Right atrium auricular region (tissue), 2 donors: Measurements from ENCODE around the gene ALDH1L1. TPM values are rescaled to one million over a fixed set of nuclear protein-coding genes. Genes with fewer than 3 reads are reported as not detected.

Experiments used
- DNase-seq: peaks from one replicate; pipeline ENCODE4 v3.0.0-alpha.2; 2019; ENCODE audit warnings: low spot score
- H3K27ac ChIP-seq, 2 donors: fragments of 200-600 bp; sonication (generic); 1 replicate in 1 of 2; 2 replicates in 1 of 2; pipeline ENCODE4 v1.5.1; 2016 to 2019
- H3K27me3 ChIP-seq, 2 donors: fragments of 200-600 bp; sonication (generic); one replicate each; pipeline versions ENCODE4 v1.5.1 to v1.6.0; 2017 to 2019
- H3K36me3 ChIP-seq: fragments of 200-600 bp; sonication (generic); one replicate; pipeline ENCODE4 v1.5.1; 2016
- H3K4me1 ChIP-seq, 2 donors: fragments of 200-600 bp; sonication (generic); one replicate each; pipeline versions ENCODE4 v1.5.1 to v1.6.0; 2017 to 2019
- H3K4me3 ChIP-seq, 2 donors: fragments of 200-600 bp; sonication (generic); 1 replicate in 1 of 2; 2 replicates in 1 of 2; pipeline ENCODE4 v1.5.1; 2017 to 2019; ENCODE audit warnings: mild to moderate bottlenecking in 1 of 2, moderate library complexity in 1 of 2
- H3K9me3 ChIP-seq, 2 donors: fragments of 200-600 bp; sonication (generic); one replicate each; pipeline ENCODE4 v1.5.1; 2019
- total RNA-seq, 2 donors: library from RNA; depleted of rRNA; stranded (reverse); fragments of >200 nt; gene quantifications; one replicate each; pipeline ENCODE4 v1.1.0, GENCODE V29; 2016
- TF ChIP-seq, protein P1 (sequence below), 2 donors: fragments of 200-600 bp; sonication (generic); IDR thresholded peaks; one replicate each; pipeline ENCODE4 v1.5.1; 2019; ENCODE audit warnings: antibody characterized with exemption in 2 of 2

Gene ALDH1L1
- total RNA-seq, 2 donors from 2014 or later = 13.7 to 24.0 TPM

DNA sequence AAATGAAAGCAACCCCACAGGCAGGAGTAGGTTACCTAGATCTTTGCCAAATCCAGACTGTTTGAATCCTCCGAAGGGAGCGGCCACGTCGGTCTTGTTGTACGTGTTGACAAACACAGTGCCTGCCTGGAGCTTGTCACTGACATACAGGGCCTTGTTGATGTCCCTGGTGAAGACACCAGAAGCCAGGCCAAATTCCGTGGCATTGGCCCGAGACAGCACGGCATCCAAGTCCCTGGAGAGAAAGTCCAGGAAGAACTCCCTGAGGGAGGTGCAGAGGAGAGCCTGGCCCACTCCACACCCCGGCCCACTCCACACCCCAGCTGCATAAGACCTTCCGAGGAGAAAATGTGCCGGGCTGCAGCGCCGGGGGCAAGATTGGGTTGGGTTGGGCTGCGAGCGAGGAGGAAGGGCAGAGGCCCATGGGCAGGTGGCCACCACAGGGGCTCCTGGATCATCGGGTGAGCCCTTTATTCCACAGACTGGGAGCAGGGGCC, 74.6 kb downstream of the ALDH1L1 start:
- Histone ChIP-seq H3K27me3 (no peaks in the 10 kb centered on the region), H3K36me3 (no peaks in the 10 kb centered on the region), H3K9me3 (no peaks in the 10 kb centered on the region), H3K4me3 (no peak overlapping the region), H3K27ac (no peak overlapping the region), H3K4me1 (peaks cover 0 to 28% of the 10 kb centered on the region in 2 donors)
- DNase-seq = peak; percentile 52
- TF ChIP-seq, protein P1, sequence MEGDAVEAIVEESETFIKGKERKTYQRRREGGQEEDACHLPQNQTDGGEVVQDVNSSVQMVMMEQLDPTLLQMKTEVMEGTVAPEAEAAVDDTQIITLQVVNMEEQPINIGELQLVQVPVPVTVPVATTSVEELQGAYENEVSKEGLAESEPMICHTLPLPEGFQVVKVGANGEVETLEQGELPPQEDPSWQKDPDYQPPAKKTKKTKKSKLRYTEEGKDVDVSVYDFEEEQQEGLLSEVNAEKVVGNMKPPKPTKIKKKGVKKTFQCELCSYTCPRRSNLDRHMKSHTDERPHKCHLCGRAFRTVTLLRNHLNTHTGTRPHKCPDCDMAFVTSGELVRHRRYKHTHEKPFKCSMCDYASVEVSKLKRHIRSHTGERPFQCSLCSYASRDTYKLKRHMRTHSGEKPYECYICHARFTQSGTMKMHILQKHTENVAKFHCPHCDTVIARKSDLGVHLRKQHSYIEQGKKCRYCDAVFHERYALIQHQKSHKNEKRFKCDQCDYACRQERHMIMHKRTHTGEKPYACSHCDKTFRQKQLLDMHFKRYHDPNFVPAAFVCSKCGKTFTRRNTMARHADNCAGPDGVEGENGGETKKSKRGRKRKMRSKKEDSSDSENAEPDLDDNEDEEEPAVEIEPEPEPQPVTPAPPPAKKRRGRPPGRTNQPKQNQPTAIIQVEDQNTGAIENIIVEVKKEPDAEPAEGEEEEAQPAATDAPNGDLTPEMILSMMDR (IDR thresholded peaks at IDR 0.05) = no peak

DNA sequence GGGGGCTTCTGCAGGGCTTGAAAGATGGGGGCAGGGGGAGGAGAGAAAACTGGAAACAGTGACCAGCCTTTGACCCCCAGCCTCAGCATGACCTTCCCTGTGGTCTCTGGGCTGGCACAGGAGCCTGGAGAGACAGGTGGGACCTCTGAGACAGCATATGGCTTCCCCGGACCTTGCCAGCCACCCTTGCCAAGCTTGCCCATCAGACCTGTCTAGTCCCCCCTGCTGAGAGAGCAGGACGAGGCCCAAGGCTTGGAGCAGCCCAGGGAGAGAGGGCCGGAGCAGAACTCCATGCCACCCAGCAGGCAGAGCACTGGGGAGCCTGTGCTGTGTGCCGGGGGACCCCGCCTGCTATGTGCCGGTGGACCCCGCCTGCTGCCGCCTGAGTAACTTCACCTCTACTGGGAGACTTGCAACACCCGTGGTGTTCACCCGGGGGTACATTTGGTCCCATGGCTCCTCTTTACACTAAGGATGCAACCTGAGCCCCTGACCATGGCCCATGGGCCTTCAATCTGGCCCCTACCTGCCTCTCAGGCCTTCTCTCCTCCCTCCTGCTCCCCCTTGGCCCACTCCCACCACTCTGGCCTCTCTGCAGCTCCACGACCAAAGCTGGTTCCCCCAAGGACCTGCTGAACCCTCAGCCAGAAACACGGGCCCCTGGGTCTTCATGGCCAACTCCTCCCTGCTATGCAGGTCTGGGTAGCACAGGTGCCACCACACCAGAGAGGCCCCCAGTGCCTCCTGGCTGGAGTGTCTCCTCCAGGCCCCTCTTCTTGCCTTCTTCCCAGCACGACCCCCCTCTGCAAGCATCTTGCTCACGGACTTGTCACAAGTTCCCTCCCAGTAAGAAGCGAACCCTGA, 75.4 kb downstream of the ALDH1L1 start:
- H3K27me3 ChIP-seq = no peaks in the 10 kb centered on the region
- DNase-seq = peak; percentile 38
- peaks cover 0 to 29% of the 10 kb centered on the region in 2 donors for H3K4me1 ChIP-seq
- H3K27ac ChIP-seq = no peak overlapping the region
- H3K9me3 ChIP-seq = no peaks in the 10 kb centered on the region
- no peaks in the 10 kb centered on the region for H3K36me3 ChIP-seq
- TF ChIP-seq, protein P1 (IDR thresholded peaks at IDR 0.05) = no peak
- H3K4me3 ChIP-seq = no peak overlapping the region

DNA sequence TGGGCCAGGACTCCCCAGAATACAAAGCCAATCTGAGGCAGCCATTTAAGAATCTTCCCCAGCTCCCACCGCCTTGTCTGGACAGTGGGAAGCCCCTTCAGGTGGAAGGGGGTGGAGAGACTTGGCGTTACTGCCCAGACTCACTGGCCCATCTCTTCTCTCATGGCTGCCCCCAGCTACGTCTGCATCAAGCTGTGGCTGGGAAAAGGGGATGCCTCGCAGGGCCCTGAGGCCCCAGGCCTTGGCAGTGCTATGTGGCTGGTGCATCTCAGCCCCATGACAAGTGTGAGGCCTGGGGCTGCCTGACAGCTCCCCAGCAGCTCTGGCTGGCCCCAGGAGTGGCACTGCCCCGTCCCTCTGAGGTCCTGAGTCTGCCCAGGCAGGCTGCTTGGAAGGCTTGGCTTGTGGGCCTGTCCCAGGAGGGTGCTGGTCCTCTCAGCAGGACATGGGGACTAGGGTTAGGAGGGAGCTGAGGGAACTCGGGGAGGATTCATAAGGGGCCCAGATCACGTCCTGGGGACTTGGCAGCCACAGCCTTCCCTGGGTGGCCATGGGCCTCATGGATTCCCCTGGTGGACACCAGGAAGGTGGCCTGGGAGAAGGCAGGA, 76.3 kb downstream of the ALDH1L1 start:
- Histone ChIP-seq H3K4me1 (peaks cover 0 to 29% of the 10 kb centered on the region in 2 donors), H3K36me3 (no peaks in the 10 kb centered on the region), H3K27ac (no peak overlapping the region), H3K4me3 (no peak overlapping the region), H3K9me3 (no peaks in the 10 kb centered on the region), H3K27me3 (no peaks in the 10 kb centered on the region)
- TF ChIP-seq, protein P1 (IDR thresholded peaks at IDR 0.05) = no peak
- peak; percentile 55 for DNase-seq

DNA sequence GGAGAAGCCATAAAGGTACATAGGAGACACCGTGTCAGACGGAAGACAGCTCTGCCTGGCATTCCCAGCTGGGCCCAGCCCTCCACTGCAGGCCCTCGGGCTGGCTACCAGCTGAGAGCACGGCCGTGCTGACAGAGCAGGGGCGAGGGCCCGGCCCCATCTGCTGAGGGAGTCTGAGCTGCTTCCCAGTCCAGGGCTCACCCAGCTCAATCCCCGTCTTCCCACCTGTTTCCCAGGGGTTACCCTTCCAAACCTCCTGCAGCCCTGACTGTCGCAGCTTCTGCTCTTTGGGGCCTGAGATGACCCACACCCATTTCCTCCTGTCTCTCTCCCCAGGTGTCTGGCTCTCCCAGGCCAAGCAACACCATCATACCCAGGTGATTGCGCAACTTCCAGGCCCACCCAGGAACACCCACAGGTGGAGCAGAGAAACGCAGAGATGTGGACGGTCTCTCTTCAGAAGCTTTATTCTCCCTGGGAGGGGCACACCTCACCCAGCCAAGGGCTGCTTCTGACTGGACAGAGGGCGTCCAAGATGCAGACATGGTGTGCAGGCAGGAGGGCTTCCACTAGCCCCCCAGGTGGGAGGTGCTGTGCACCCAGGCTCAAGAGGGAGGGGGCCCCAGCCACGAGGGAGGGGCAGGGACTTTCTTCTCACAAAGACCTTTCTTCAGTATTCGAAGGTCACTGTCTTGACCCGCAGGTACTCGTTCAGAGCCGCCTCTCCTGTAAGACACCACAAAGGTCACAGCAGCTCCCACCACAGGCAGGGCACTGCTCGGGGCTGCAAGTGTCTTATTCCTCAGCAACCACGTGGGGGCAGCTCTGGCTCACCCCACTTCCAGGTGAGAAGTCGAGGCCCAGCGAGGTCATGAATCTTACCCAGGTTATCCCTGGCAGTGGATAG, 77.0 kb downstream of the ALDH1L1 start:
- Histone ChIP-seq H3K27me3 (no peaks in the 10 kb centered on the region), H3K27ac (peak overlapping the region; percentile 46), H3K4me1 (peaks cover 0 to 29% of the 10 kb centered on the region in 2 donors), H3K36me3 (no peaks in the 10 kb centered on the region), H3K9me3 (no peaks in the 10 kb centered on the region), H3K4me3 (no peak overlapping the region)
- TF ChIP-seq, protein P1 (IDR thresholded peaks at IDR 0.05) = no peak
- peak; percentile 55 for DNase-seq

DNA sequence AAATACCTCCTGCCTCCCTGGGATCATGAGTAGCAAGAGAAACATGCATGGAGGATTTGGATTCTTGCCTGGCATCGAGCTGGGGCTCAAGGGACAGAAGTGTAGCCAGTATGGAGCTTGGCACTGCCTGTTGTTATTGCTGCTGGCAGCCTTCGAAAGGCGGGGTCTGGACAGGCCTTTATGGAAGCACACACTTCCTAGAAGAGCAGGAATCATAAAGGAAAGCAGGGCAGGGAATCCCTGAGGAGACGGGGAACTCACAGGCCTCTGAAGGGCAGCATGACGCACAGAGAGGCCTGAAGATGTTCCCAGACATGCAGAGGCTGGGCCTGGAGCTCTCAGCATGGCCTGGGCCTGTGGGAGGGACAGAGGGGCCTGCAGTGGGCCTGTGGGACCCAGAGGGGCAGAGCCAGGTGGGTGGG, 77.8 kb downstream of the ALDH1L1 start:
- Histone ChIP-seq H3K36me3 (no peaks in the 10 kb centered on the region), H3K4me3 (no peak overlapping the region), H3K9me3 (no peaks in the 10 kb centered on the region), H3K4me1 (peaks cover 0 to 29% of the 10 kb centered on the region in 2 donors), H3K27me3 (no peaks in the 10 kb centered on the region), H3K27ac (peak overlapping the region; percentile 46)
- TF ChIP-seq, protein P1 (IDR thresholded peaks at IDR 0.05) = no peak
- DNase-seq = peak; percentile 75
